HG03066 (cell line): ENCODE results near the gene FRRS1.
A peak's percentile ranks its signal among the peaks of the same experiment; 100 is the strongest.
"Not testable (repeated sequence)": the region's sequence is repeated elsewhere in the genome, so short reads cannot be mapped to it uniquely, and the experiment has no call there.

Source experiments
- ATAC-seq: cut with Tn5 transposase; IDR thresholded peaks from one replicate; pipeline ENCODE4 v1.9.1; 2021; ENCODE audit warnings: low read depth; ENCODE audit not compliant: unreplicated experiment

Gene FRRS1

GRCh38 chr1:99768524-99769245 lies 2.2 kb upstream of the FRRS1 start:
- no peak for ATAC-seq

- ATAC-seq = no peak
Measured at GRCh38 chr1:99768104-99768503, 1.7 kb upstream of the FRRS1 start.

GRCh38 chr1:99764909-99765308 lies 1.5 kb downstream of the FRRS1 start:
- ATAC-seq = no peak

- ATAC-seq = no peak
Measured at GRCh38 chr1:99764439-99764838, 2.0 kb downstream of the FRRS1 start.

- no peak for ATAC-seq
Measured at GRCh38 chr1:99763956-99764355, 2.5 kb downstream of the FRRS1 start.

- ATAC-seq = no peak
Measured at GRCh38 chr1:99761774-99762173, 4.7 kb downstream of the FRRS1 start.

- no peak for ATAC-seq
Measured at GRCh38 chr1:99759518-99760160, 6.8 kb downstream of the FRRS1 start.

GRCh38 chr1:99758686-99759517 lies 7.5 kb downstream of the FRRS1 start:
- not testable (repeated sequence) for ATAC-seq

- ATAC-seq = peak; percentile 82
Measured at GRCh38 chr1:99758073-99758511, 8.3 kb downstream of the FRRS1 start.

GRCh38 chr1:99756598-99756997 lies 9.8 kb downstream of the FRRS1 start:
- no peak for ATAC-seq

GRCh38 chr1:99755664-99756063 lies 10.8 kb downstream of the FRRS1 start:
- ATAC-seq = no peak

- ATAC-seq = no peak
Measured at GRCh38 chr1:99754697-99755096, 11.7 kb downstream of the FRRS1 start.

GRCh38 chr1:99754055-99754626 lies 12.3 kb downstream of the FRRS1 start:
- no peak for ATAC-seq

- peak; percentile 71 for ATAC-seq
Measured at GRCh38 chr1:99751877-99752504, 14.4 kb downstream of the FRRS1 start.

GRCh38 chr1:99749504-99750347 lies 16.7 kb downstream of the FRRS1 start:
- ATAC-seq = peak; percentile 67

GRCh38 chr1:99748419-99748818 lies 18.0 kb downstream of the FRRS1 start:
- no peak for ATAC-seq

- ATAC-seq = no peak
Measured at GRCh38 chr1:99745684-99746083, 20.8 kb downstream of the FRRS1 start.

- ATAC-seq = no peak
Measured at GRCh38 chr1:99745061-99745460, 21.4 kb downstream of the FRRS1 start.

- ATAC-seq = no peak
Measured at GRCh38 chr1:99740141-99740540, 26.3 kb downstream of the FRRS1 start.
